Muscle of leg (tissue), 11 donors: ENCODE data around the gene KLHL26. TPM values are rescaled to one million over a fixed set of nuclear protein-coding genes. Genes with fewer than 3 reads are reported as not detected.

Experiments
- DNase-seq: peaks from one replicate; pipeline ENCODE4 v3.0.0; 2013
- H3K27ac ChIP-seq: one replicate; pipeline ENCODE4 v1.5.1; 2013; ENCODE audit warnings: mild to moderate bottlenecking, low read length, control low read depth
- H3K27me3 ChIP-seq: one replicate; pipeline ENCODE4 v1.6.1; 2013; ENCODE audit warnings: low read length; ENCODE audit not compliant: control insufficient read depth, insufficient read depth
- H3K36me3 ChIP-seq: one replicate; pipeline ENCODE4 v1.6.1; 2013; ENCODE audit warnings: low read length; ENCODE audit not compliant: control insufficient read depth, insufficient read depth
- H3K4me1 ChIP-seq: one replicate; pipeline ENCODE4 v1.6.1; 2013; ENCODE audit warnings: low read length; ENCODE audit not compliant: control insufficient read depth, insufficient read depth
- H3K4me3 ChIP-seq: one replicate; pipeline ENCODE4 v1.5.1; 2013; ENCODE audit warnings: low read length, control low read depth
- H3K9me3 ChIP-seq: replicated peaks from 2 replicates; pipeline ENCODE4 v1.6.1; 2013; ENCODE audit warnings: low read depth, low read length; ENCODE audit not compliant: control insufficient read depth
- WGBS: methylation state at CpG from one replicate; pipeline ENCODE4 v1.1.5; 2013; ENCODE audit warnings: missing lambda C conversion rate; ENCODE audit not compliant: insufficient coverage; 5-methylcytosine and 5-hydroxymethylcytosine counted together
- polyA plus RNA-seq, 8 donors: library from polyadenylated mRNA; unstranded; fragments of 120-200 nt; gene quantifications; one replicate each; pipeline versions ENCODE4 v1.2.1 to v1.2.3, GENCODE V29; 2013; ENCODE audit warnings: inconsistent platforms in 1 of 8, low replicate concordance in 1 of 8; ENCODE audit not compliant: insufficient read length in 8 of 8, insufficient read depth in 1 of 8
- total RNA-seq: library from RNA; stranded (reverse); fragments of 120-200 nt; gene quantifications from one replicate; pipeline ENCODE4 v1.2.4, GENCODE V29; 2013

The KLHL26 gene
- total and polyA plus RNA-seq, 9 donors: 2.0 to 5.8 (median 4.0) TPM

- peaks cover 8% of the 10 kb centered on the region for H3K36me3 ChIP-seq
- H3K27me3 ChIP-seq: no peaks in the 10 kb centered on the region
- H3K27ac ChIP-seq: no peak overlapping the region
- H3K4me3 ChIP-seq: no peak overlapping the region
- DNase-seq: no peak
- 68% methylated on average over 8 of the region's 10 CpGs for WGBS
- H3K9me3 ChIP-seq: no peaks in the 10 kb centered on the region
- peaks cover 28% of the 10 kb centered on the region for H3K4me1 ChIP-seq
Observed at GRCh38 chr19:18717601-18718000, 80.8 kb downstream of the KLHL26 start.

GRCh38 chr19:18718015-18718526 is 81.2 kb downstream of the KLHL26 start:
- Histone ChIP-seq H3K27ac (no peak overlapping the region), H3K9me3 (no peaks in the 10 kb centered on the region), H3K4me3 (no peak overlapping the region), H3K4me1 (peaks cover 23% of the 10 kb centered on the region), H3K36me3 (peaks cover 9% of the 10 kb centered on the region), H3K27me3 (no peaks in the 10 kb centered on the region)
- 78% methylated on average over 5 of the region's 5 CpGs for WGBS
- DNase-seq: no peak

GRCh38 chr19:18718846-18719458 is 82.1 kb downstream of the KLHL26 start:
- H3K4me1 ChIP-seq: peaks cover 15% of the 10 kb centered on the region
- no peak for DNase-seq
- no peaks in the 10 kb centered on the region for H3K27me3 ChIP-seq
- WGBS: 82% methylated on average over 11 of the region's 16 CpGs
- no peak overlapping the region for H3K27ac ChIP-seq
- H3K36me3 ChIP-seq: peaks cover 5% of the 10 kb centered on the region
- no peaks in the 10 kb centered on the region for H3K9me3 ChIP-seq
- H3K4me3 ChIP-seq: no peak overlapping the region

GRCh38 chr19:18719541-18719940 is 82.7 kb downstream of the KLHL26 start:
- no peak for DNase-seq
- Histone ChIP-seq H3K27ac (no peak overlapping the region), H3K4me1 (peaks cover 21% of the 10 kb centered on the region), H3K4me3 (no peak overlapping the region), H3K36me3 (peaks cover 5% of the 10 kb centered on the region), H3K27me3 (no peaks in the 10 kb centered on the region), H3K9me3 (no peaks in the 10 kb centered on the region)
- WGBS: 52% methylated on average over 20 of the region's 25 CpGs

Other genes with a start within 250 kb of the KLHL26 start
- 1.5 TPM for gene LRRC25, start 239.4 kb upstream of the KLHL26 start, total RNA-seq
- 1 to 10 TPM; 1.2 to 2.4 (median 1.7) TPM for gene LRRC25, start 239.4 kb upstream of the KLHL26 start, polyA plus RNA-seq
- gene SSBP4, start 217.6 kb upstream of the KLHL26 start, total RNA-seq: 77.1 TPM
- gene SSBP4, start 217.6 kb upstream of the KLHL26 start, polyA plus RNA-seq: 100 to 1,000 TPM; 104 to 156 (median 120) TPM
- gene ISYNA1, start 198.9 kb upstream of the KLHL26 start, total RNA-seq: 85.8 TPM
- gene ISYNA1, start 198.9 kb upstream of the KLHL26 start, polyA plus RNA-seq: 100 to 1,000 TPM; 122 to 221 (median 180) TPM
- gene ELL, start 115.0 kb upstream of the KLHL26 start, total RNA-seq: 11.4 TPM
- 10 to 100 TPM; 14.1 to 20.3 (median 16.7) TPM for gene ELL, start 115.0 kb upstream of the KLHL26 start, polyA plus RNA-seq
- gene FKBP8, start 93.5 kb upstream of the KLHL26 start, total RNA-seq: 98.8 TPM
- gene FKBP8, start 93.5 kb upstream of the KLHL26 start, polyA plus RNA-seq: 100 to 1,000 TPM; 124 to 150 (median 137) TPM
- 47.1 TPM for gene KXD1, start 79.2 kb upstream of the KLHL26 start, total RNA-seq
- gene KXD1, start 79.2 kb upstream of the KLHL26 start, polyA plus RNA-seq: 10 to 100 TPM; 60.1 to 82.3 (median 75.3) TPM
- 1,370 TPM for gene UBA52, start 65.2 kb upstream of the KLHL26 start, total RNA-seq
- gene UBA52, start 65.2 kb upstream of the KLHL26 start, polyA plus RNA-seq: 1,000 to 10,000 TPM; 1,127 to 1,404 (median 1,245) TPM
- 61.5 TPM for gene REX1BD, start 48.2 kb upstream of the KLHL26 start, total RNA-seq
- 10 to 100 TPM; 27.4 to 45.1 (median 36.1) TPM for gene REX1BD, start 48.2 kb upstream of the KLHL26 start, polyA plus RNA-seq
- gene CRLF1, start 30.2 kb upstream of the KLHL26 start, total RNA-seq: 35.0 TPM
- gene CRLF1, start 30.2 kb upstream of the KLHL26 start, polyA plus RNA-seq: 10 to 100 TPM; 11.0 to 52.6 (median 36.1) TPM
- gene TMEM59L, start 24.2 kb upstream of the KLHL26 start, total RNA-seq: 3.9 TPM
- 10 to 100 TPM in 7 of 8 donors, 1 to 10 TPM in 1; 4.4 to 23.6 (median 15.1) TPM for gene TMEM59L, start 24.2 kb upstream of the KLHL26 start, polyA plus RNA-seq
- 4.3 TPM for gene CRTC1, start 46.7 kb downstream of the KLHL26 start, total RNA-seq
- 10 to 100 TPM; 11.5 to 18.7 (median 15.0) TPM for gene CRTC1, start 46.7 kb downstream of the KLHL26 start, polyA plus RNA-seq
- gene COMP, start 154.3 kb downstream of the KLHL26 start, total RNA-seq: 13.8 TPM
- 10 to 100 TPM in 3 of 8 donors, 1 to 10 TPM in 4, under 1 TPM in 1; 0.88 to 96.3 (median 8.3) TPM for gene COMP, start 154.3 kb downstream of the KLHL26 start, polyA plus RNA-seq
- 31.5 TPM for gene UPF1, start 194.9 kb downstream of the KLHL26 start, total RNA-seq
- 10 to 100 TPM; 29.8 to 44.3 (median 41.6) TPM for gene UPF1, start 194.9 kb downstream of the KLHL26 start, polyA plus RNA-seq